Measurements from ENCODE around the gene ARHGDIG. TPM values are rescaled to one million over a fixed set of nuclear protein-coding genes. Genes with fewer than 3 reads are reported as not detected.
A peak's percentile ranks its signal among the peaks of the same experiment; 100 is the strongest.

ARHGDIG gene
- total and polyA plus RNA-seq, 9 of the 15 experiments (the other 6 are each of a cell fraction or from before 2014, with no cell fraction given), result 0.36 to 2.5 (median 0.64) TPM; not detected in 2

GRCh38 chr16:234468-235305, 45.7 kb upstream of the ARHGDIG start, which contains the start of gene FAM234A (continued):
- peak; percentile 62 to 87; a peak in 3 of 4 replicates for TF ChIP-seq NONO (IDR thresholded peaks at IDR 0.05; ENCODE audit: low read depth in 2 of 2, low read length in 1 of 2)
- no peak for TF ChIP-seq ZNF644 (tag; IDR thresholded peaks at IDR 0.05; ENCODE audit: low read depth)
- TF ChIP-seq C11orf30 (IDR thresholded peaks at IDR 0.05; ENCODE audit: low read depth), result peak; percentile 27; the same call in 1 of the 2 replicates
- TF ChIP-seq PCBP2 (IDR thresholded peaks at IDR 0.05; ENCODE audit: low read depth, low read length, poor library complexity, severe bottlenecking), result no peak
- TF ChIP-seq TARDBP (IDR thresholded peaks at IDR 0.05), result peak; percentile 77
- TF ChIP-seq PRPF4 (IDR thresholded peaks at IDR 0.05; ENCODE audit: insufficient read depth, low read depth, low read length, poor library complexity, severe bottlenecking), result no peak
- peak; percentile 92 for TF ChIP-seq GABPB1 (CRISPR knock-in tag; IDR thresholded peaks at IDR 0.05)
- TF ChIP-seq JUN (IDR thresholded peaks at IDR 0.05; ENCODE audit: borderline replicate concordance, low read depth, low read length), result no peak
- TF ChIP-seq JUN (CRISPR knock-in tag; IDR thresholded peaks at IDR 0.05; ENCODE audit: borderline replicate concordance), result no peak
- no peak for TF ChIP-seq SMAD4 (CRISPR knock-in tag; conservative IDR thresholded peaks at IDR 0.05)
- no peak for TF ChIP-seq TCFL5 (CRISPR knock-in tag; conservative IDR thresholded peaks at IDR 0.05)
- TF ChIP-seq LEF1 (IDR thresholded peaks at IDR 0.05), result peak; percentile 40; the same call in 1 of the 2 replicates
- no peak for TF ChIP-seq ZNF77 (CRISPR knock-in tag; IDR thresholded peaks at IDR 0.05)
- no peak for TF ChIP-seq ZNF140 (CRISPR knock-in tag; IDR thresholded peaks at IDR 0.05)
- TF ChIP-seq WHSC1 (IDR thresholded peaks at IDR 0.05; ENCODE audit: low read length), result no peak
- no peak for TF ChIP-seq GATA2 (CRISPR knock-in tag; IDR thresholded peaks at IDR 0.05)
- TF ChIP-seq PHB (CRISPR knock-in tag; IDR thresholded peaks at IDR 0.05), result no peak
- no peak for TF ChIP-seq GTF2F1 (IDR thresholded peaks at IDR 0.05; ENCODE audit: low read depth, low read length)
- TF ChIP-seq STAT5A (IDR thresholded peaks at IDR 0.05; ENCODE audit: borderline replicate concordance, low read length), result no peak
- no peak for TF ChIP-seq PPARD (CRISPR knock-in tag; IDR thresholded peaks at IDR 0.05)
- TF ChIP-seq SMC3 (conservative IDR thresholded peaks at IDR 0.05; ENCODE audit: insufficient read depth, low read depth, low read length), result 0 out of 2 replicates have a peak, but pooled peaks have one; percentile 18
- TF ChIP-seq TAL1 (IDR thresholded peaks at IDR 0.05), result 0 out of 2 replicates have a peak, but pooled peaks have one; percentile 9
- TF ChIP-seq CHCHD3 (CRISPR knock-in tag; IDR thresholded peaks at IDR 0.05), result no peak
- TF ChIP-seq XRCC3 (IDR thresholded peaks at IDR 0.05), result no peak
- TF ChIP-seq ZFP1 (CRISPR knock-in tag; IDR thresholded peaks at IDR 0.05), result no peak
- TF ChIP-seq ELK3 (CRISPR knock-in tag; IDR thresholded peaks at IDR 0.05), result no peak
- no peak for TF ChIP-seq ZNF778 (CRISPR knock-in tag; IDR thresholded peaks at IDR 0.05)
- peak; percentile 77; the same call in 1 of the 2 replicates for TF ChIP-seq NBN (IDR thresholded peaks at IDR 0.05; ENCODE audit: low read depth)
- no peak for TF ChIP-seq DACH1 (IDR thresholded peaks at IDR 0.05; ENCODE audit: partially characterized antibody)
- TF ChIP-seq ZNF224 (CRISPR knock-in tag; IDR thresholded peaks at IDR 0.05), result no peak
- peak; percentile 44; the same call in 1 of the 2 replicates for TF ChIP-seq SMARCA5 (IDR thresholded peaks at IDR 0.05)
- peak; percentile 92 for TF ChIP-seq POLR2G (IDR thresholded peaks at IDR 0.05; ENCODE audit: low read depth, low read length)
